Measurements from ENCODE around the gene ARHGAP24. TPM values are rescaled to one million over a fixed set of nuclear protein-coding genes. Genes with fewer than 3 reads are reported as not detected.

Gene ARHGAP24
- total and polyA plus RNA-seq, 10 of the 15 experiments (the other 5 are each of a cell fraction or from before 2014, with no cell fraction given), result 0.10 to 4.2 (median 0.52) TPM

- TF ChIP-seq PKNOX1 (IDR thresholded peaks at IDR 0.05), result no peak
- no peak for TF ChIP-seq NR2C2 (IDR thresholded peaks at IDR 0.05; ENCODE audit: borderline replicate concordance, control insufficient read depth, insufficient read length, low read depth)
These were observed 331.4 kb downstream of the ARHGAP24 start (continued) for GRCh38 chr4:85806334-85806733.

- Histone ChIP-seq H3K4me1 (ENCODE audit: control insufficient read depth, insufficient read depth, low read length) (no peaks in the 10 kb centered on the region), H4K20me1 (ENCODE audit: control insufficient read depth, insufficient read depth) (no peaks in the 10 kb centered on the region), H3K9me3 (replicated peaks; ENCODE audit: control insufficient read depth, insufficient read depth, low read length) (no peaks in the 10 kb centered on the region), H3K79me2 (ENCODE audit: control insufficient read depth, insufficient read depth, low read length) (no peaks in the 10 kb centered on the region), H3K4me3 (no peak overlapping the region), H3K4me2 (ENCODE audit: control insufficient read depth, insufficient read depth) (no peak overlapping the region), H3K36me3 (ENCODE audit: control insufficient read depth in 2 of 2, insufficient read depth in 2 of 2, low read length in 1 of 2) (no peaks in the 10 kb centered on the region), H3K9ac (ENCODE audit: control insufficient read depth, insufficient read depth, low read length) (no peak overlapping the region), H3K27me3 (replicated peaks in 1 of 2; ENCODE audit: control insufficient read depth in 2 of 2, insufficient read depth in 2 of 2, low read length in 1 of 2) (no peaks in the 10 kb centered on the region), H2AFZ (ENCODE audit: control insufficient read depth, low read depth, low read length) (no peak overlapping the region), H3K27ac (ENCODE audit: control insufficient read depth, insufficient read depth) (no peak overlapping the region)
- no TSS peak for BruUV-seq (replicated peaks)
- in situ Hi-C loops (cut with MboI) (no loop called here), intact Hi-C loops (cut with micrococcal nuclease; ENCODE audit: unreplicated experiment) (no loop called here)
- SMC1A ChIA-PET (ENCODE audit: uncharacterized antibody, unreplicated experiment), result no interaction called here
- no peak for FAIRE-seq
- CTCF ChIA-PET, result no interaction called here
- POLR2A ChIA-PET, result no interaction called here
- RAD21 ChIA-PET (ENCODE audit: unreplicated experiment), result no interaction called here
- DNase-seq (ENCODE audit: low read depth, low spot score), result no peak
- no peak for ATAC-seq
- WGBS (ENCODE audit: insufficient coverage, insufficient replicate concordance, low lambda C conversion rate, missing lambda C conversion rate), result 42% methylated on average over 3 of the region's 3 CpGs
- TF ChIP-seq, protein P1, sequence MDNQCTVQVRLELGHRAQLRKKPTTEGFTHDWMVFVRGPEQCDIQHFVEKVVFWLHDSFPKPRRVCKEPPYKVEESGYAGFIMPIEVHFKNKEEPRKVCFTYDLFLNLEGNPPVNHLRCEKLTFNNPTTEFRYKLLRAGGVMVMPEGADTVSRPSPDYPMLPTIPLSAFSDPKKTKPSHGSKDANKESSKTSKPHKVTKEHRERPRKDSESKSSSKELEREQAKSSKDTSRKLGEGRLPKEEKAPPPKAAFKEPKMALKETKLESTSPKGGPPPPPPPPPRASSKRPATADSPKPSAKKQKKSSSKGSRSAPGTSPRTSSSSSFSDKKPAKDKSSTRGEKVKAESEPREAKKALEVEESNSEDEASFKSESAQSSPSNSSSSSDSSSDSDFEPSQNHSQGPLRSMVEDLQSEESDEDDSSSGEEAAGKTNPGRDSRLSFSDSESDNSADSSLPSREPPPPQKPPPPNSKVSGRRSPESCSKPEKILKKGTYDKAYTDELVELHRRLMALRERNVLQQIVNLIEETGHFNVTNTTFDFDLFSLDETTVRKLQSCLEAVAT (IDR thresholded peaks at IDR 0.05), result no peak
- TF ChIP-seq, protein P2, sequence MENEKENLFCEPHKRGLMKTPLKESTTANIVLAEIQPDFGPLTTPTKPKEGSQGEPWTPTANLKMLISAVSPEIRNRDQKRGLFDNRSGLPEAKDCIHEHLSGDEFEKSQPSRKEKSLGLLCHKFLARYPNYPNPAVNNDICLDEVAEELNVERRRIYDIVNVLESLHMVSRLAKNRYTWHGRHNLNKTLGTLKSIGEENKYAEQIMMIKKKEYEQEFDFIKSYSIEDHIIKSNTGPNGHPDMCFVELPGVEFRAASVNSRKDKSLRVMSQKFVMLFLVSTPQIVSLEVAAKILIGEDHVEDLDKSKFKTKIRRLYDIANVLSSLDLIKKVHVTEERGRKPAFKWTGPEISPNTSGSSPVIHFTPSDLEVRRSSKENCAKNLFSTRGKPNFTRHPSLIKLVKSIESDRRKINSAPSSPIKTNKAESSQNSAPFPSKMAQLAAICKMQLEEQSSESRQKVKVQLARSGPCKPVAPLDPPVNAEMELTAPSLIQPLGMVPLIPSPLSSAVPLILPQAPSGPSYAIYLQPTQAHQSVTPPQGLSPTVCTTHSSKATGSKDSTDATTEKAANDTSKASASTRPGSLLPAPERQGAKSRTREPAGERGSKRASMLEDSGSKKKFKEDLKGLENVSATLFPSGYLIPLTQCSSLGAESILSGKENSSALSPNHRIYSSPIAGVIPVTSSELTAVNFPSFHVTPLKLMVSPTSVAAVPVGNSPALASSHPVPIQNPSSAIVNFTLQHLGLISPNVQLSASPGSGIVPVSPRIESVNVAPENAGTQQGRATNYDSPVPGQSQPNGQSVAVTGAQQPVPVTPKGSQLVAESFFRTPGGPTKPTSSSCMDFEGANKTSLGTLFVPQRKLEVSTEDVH (IDR thresholded peaks at IDR 0.05; ENCODE audit: low read depth, partially characterized antibody), result no peak
- TF ChIP-seq NFYB (IDR thresholded peaks at IDR 0.05; ENCODE audit: insufficient read depth, low read depth, low read length) (no peak), PKNOX1 (IDR thresholded peaks at IDR 0.05) (no peak), STAT1 (conservative IDR thresholded peaks at IDR 0.05) (no peak), HDGF (IDR thresholded peaks at IDR 0.05) (no peak), FOXM1 (IDR thresholded peaks at IDR 0.05; ENCODE audit: low read depth, low read length) (no peak), IRF5 (IDR thresholded peaks at IDR 0.05; ENCODE audit: borderline replicate concordance) (no peak), CEBPB (IDR thresholded peaks at IDR 0.05; ENCODE audit: borderline replicate concordance in 1 of 2, low read depth in 2 of 2, low read length in 2 of 2) (no peak), ZNF622 (IDR thresholded peaks at IDR 0.05) (no peak), NFYA (IDR thresholded peaks at IDR 0.05; ENCODE audit: borderline replicate concordance, low read depth, low read length) (no peak)
These were observed 332.4 kb downstream of the ARHGAP24 start for GRCh38 chr4:85807247-85807950.
